HG03280 (cell line): Measurements from ENCODE around the gene MICAL2.

Experiments used
- ATAC-seq: cut with Tn5 transposase; IDR thresholded peaks from one replicate; pipeline ENCODE4 v1.9.1; 2021; ENCODE audit warnings: mild to moderate bottlenecking, moderate library complexity; ENCODE audit not compliant: unreplicated experiment

MICAL2 gene

GRCh38 chr11:12200991-12201985, 90.9 kb downstream of the MICAL2 start:
- no peak for ATAC-seq

- no peak for ATAC-seq
Measured at GRCh38 chr11:12202661-12203310, 92.4 kb downstream of the MICAL2 start.

GRCh38 chr11:12204506-12204905, 94.1 kb downstream of the MICAL2 start:
- no peak for ATAC-seq

GRCh38 chr11:12205330-12205729, 94.9 kb downstream of the MICAL2 start:
- no peak for ATAC-seq

GRCh38 chr11:12206529-12206928, 96.1 kb downstream of the MICAL2 start:
- no peak for ATAC-seq

- ATAC-seq = no peak
Measured at GRCh38 chr11:12207384-12208150, 97.2 kb downstream of the MICAL2 start.

- ATAC-seq = no peak
Measured at GRCh38 chr11:12209096-12209495, 98.7 kb downstream of the MICAL2 start.

- no peak for ATAC-seq
Measured at GRCh38 chr11:12210200-12210599, 99.8 kb downstream of the MICAL2 start.

GRCh38 chr11:12211331-12212065, 101.1 kb downstream of the MICAL2 start:
- no peak for ATAC-seq

GRCh38 chr11:12212174-12212820, 101.9 kb downstream of the MICAL2 start:
- ATAC-seq = no peak

GRCh38 chr11:12212821-12213185, 102.4 kb downstream of the MICAL2 start:
- ATAC-seq = no peak

GRCh38 chr11:12213883-12214282, 103.5 kb downstream of the MICAL2 start:
- no peak for ATAC-seq

- no peak for ATAC-seq
Measured at GRCh38 chr11:12214751-12215150, 104.4 kb downstream of the MICAL2 start.

GRCh38 chr11:12215181-12215593, 104.8 kb downstream of the MICAL2 start:
- no peak for ATAC-seq

- no peak for ATAC-seq
Measured at GRCh38 chr11:12216041-12216451, 105.7 kb downstream of the MICAL2 start.

GRCh38 chr11:12216671-12217374, 106.4 kb downstream of the MICAL2 start:
- no peak for ATAC-seq

GRCh38 chr11:12217879-12218278, 107.5 kb downstream of the MICAL2 start:
- no peak for ATAC-seq

GRCh38 chr11:12218909-12219308, 108.5 kb downstream of the MICAL2 start:
- ATAC-seq = no peak

- ATAC-seq = no peak
Measured at GRCh38 chr11:12219757-12220156, 109.4 kb downstream of the MICAL2 start.

GRCh38 chr11:12220305-12220704, 109.9 kb downstream of the MICAL2 start:
- no peak for ATAC-seq
